Measurements from ENCODE around the gene FAM83E. TPM values are rescaled to one million over a fixed set of nuclear protein-coding genes. Genes with fewer than 3 reads are reported as not detected.

The FAM83E gene
- total RNA-seq, 1 experiment from 2014 or later: 8.8 TPM

- TF ChIP-seq ERG (CRISPR knock-in tag; IDR thresholded peaks at IDR 0.05): no peak
- no peak for TF ChIP-seq PRDM15 (CRISPR knock-in tag; IDR thresholded peaks at IDR 0.05)
Measured at GRCh38 chr19:48595171-48595570, 19.7 kb downstream of the FAM83E start (continued).

- no peak for DNase-seq (ENCODE audit: low spot score)
- H3K9me3 Mint-ChIP-seq: no peaks in the 10 kb centered on the region
- peak; percentile 67 for ATAC-seq
- ChIA-PET CTCF (interaction anchor here (0.6 to 5.0 kb wide), 8 partner anchors 18 to 257 kb away, joined by 3 to 68 read pairs (median 4); no protein-coding TSS in a partner anchor), POLR2A (no interaction called here)
- H3K4me1 Mint-ChIP-seq: peaks cover 8% of the 10 kb centered on the region
- no peaks in the 10 kb centered on the region for H3K36me3 Mint-ChIP-seq
- peaks cover 30% of the 10 kb centered on the region for H3K27me3 Mint-ChIP-seq (ENCODE audit: low read depth)
- no peak overlapping the region for H3K27ac Mint-ChIP-seq
- no peak overlapping the region for H3K4me3 Mint-ChIP-seq
- TF ChIP-seq ZNF281 (CRISPR knock-in tag; IDR thresholded peaks at IDR 0.05): no peak
- TF ChIP-seq E2F5 (CRISPR knock-in tag; IDR thresholded peaks at IDR 0.05): no peak
- no peak for TF ChIP-seq ZMAT4 (CRISPR knock-in tag; IDR thresholded peaks at IDR 0.05)
- TF ChIP-seq IRF1 (CRISPR knock-in tag; IDR thresholded peaks at IDR 0.05): no peak
- no peak for TF ChIP-seq ZNF423 (CRISPR knock-in tag; IDR thresholded peaks at IDR 0.05)
- TF ChIP-seq FOXK1 (CRISPR knock-in tag; IDR thresholded peaks at IDR 0.05): no peak
- TF ChIP-seq EMX1 (CRISPR knock-in tag; IDR thresholded peaks at IDR 0.05): no peak
- TF ChIP-seq ZNF138 (CRISPR knock-in tag; conservative IDR thresholded peaks at IDR 0.05): no peak
Measured at GRCh38 chr19:48591021-48591420, 23.9 kb downstream of the FAM83E start.

- Mint-ChIP-seq H3K4me3 (peak overlapping the region; percentile 72), H3K9me3 (no peaks in the 10 kb centered on the region), H3K36me3 (no peaks in the 10 kb centered on the region), H3K4me1 (peaks cover 12% of the 10 kb centered on the region), H3K27me3 (ENCODE audit: low read depth) (peaks cover 30% of the 10 kb centered on the region), H3K27ac (no peak overlapping the region)
- DNase-seq (ENCODE audit: low spot score) (peak; percentile 96), ATAC-seq (peak; percentile 80)
- POLR2A ChIA-PET: interaction anchor here (1.0 kb wide), 1 partner anchor 268 kb away, joined by 3 read pairs; no protein-coding TSS in a partner anchor
- CTCF ChIA-PET: interaction anchor here (0.6 to 10.1 kb wide), 46 partner anchors 9 to 479 kb away, joined by 3 to 297 read pairs (median 4); partner anchors contain the start of genes FAM83E, KDELR1, LMTK3 and PLA2G4C
- 0 out of 2 replicates have a peak, but pooled peaks have one; percentile 59 for TF ChIP-seq AR (CRISPR knock-in tag; IDR thresholded peaks at IDR 0.05)
- peak; percentile 32; the same call in 1 of the 2 replicates for TF ChIP-seq SP1 (CRISPR knock-in tag; conservative IDR thresholded peaks at IDR 0.05)
- no peak for TF ChIP-seq ZSCAN18 (CRISPR knock-in tag; IDR thresholded peaks at IDR 0.05)
- TF ChIP-seq CTCF (IDR thresholded peaks at IDR 0.05): peak; percentile 92
- TF ChIP-seq PRRX2 (CRISPR knock-in tag; IDR thresholded peaks at IDR 0.05): 0 out of 2 replicates have a peak, but pooled peaks have one; percentile 55
Measured at GRCh38 chr19:48588670-48589401, 26.0 kb downstream of the FAM83E start.
